Mesendoderm (in vitro differentiated cells): ENCODE results near the gene PADI1.

Experiments used
- DNase-seq: peaks from one replicate; pipeline ENCODE4 v3.0.0; 2013
- H2AK5ac ChIP-seq: 2 replicates; pipeline ENCODE4 v1.6.1; 2013; ENCODE audit warnings: low read length, inconsistent platforms
- H2BK120ac ChIP-seq: 2 replicates; pipeline ENCODE4 v1.6.1; 2013; ENCODE audit warnings: low read depth, mild to moderate bottlenecking, low read length, moderate library complexity, mixed read lengths
- H2BK15ac ChIP-seq: replicated peaks from 2 replicates; pipeline ENCODE4 v1.6.1; 2013; ENCODE audit warnings: low read depth, mild to moderate bottlenecking, moderate library complexity
- H2BK5ac ChIP-seq: 2 replicates; pipeline ENCODE4 v1.6.1; 2013; ENCODE audit warnings: low read length, inconsistent platforms
- H3K18ac ChIP-seq: 2 replicates; pipeline ENCODE4 v1.6.1; 2013; ENCODE audit warnings: mild to moderate bottlenecking, low read length, mixed read lengths
- H3K23ac ChIP-seq: one replicate; pipeline ENCODE4 v1.6.1; 2013; ENCODE audit warnings: low read length
- H3K27ac ChIP-seq: 2 replicates; pipeline ENCODE4 v1.5.1; 2013; ENCODE audit warnings: low read depth, mild to moderate bottlenecking, inconsistent platforms, low read length, moderate library complexity
- H3K27me3 ChIP-seq: 2 replicates; pipeline ENCODE4 v1.6.1; 2013; ENCODE audit warnings: low read length, control low read depth, mild to moderate bottlenecking, inconsistent platforms; ENCODE audit not compliant: insufficient read depth, poor library complexity
- H3K36me3 ChIP-seq: 2 replicates; pipeline ENCODE4 v1.6.1; 2013; ENCODE audit warnings: low read length, inconsistent platforms; ENCODE audit not compliant: control insufficient read depth, insufficient read depth
- H3K4ac ChIP-seq: one replicate; pipeline ENCODE4 v1.6.1; 2013; ENCODE audit warnings: low read depth, mild to moderate bottlenecking, low read length, moderate library complexity
- H3K4me1 ChIP-seq: 2 replicates; pipeline ENCODE4 v1.6.1; 2013; ENCODE audit warnings: low read depth, low read length, inconsistent platforms; ENCODE audit not compliant: control insufficient read depth
- H3K4me2 ChIP-seq: 2 replicates; pipeline ENCODE4 v1.6.1; 2013; ENCODE audit warnings: low read length
- H3K4me3 ChIP-seq: 2 replicates; pipeline ENCODE4 v1.5.1; 2013; ENCODE audit warnings: mild to moderate bottlenecking, low read length
- H3K56ac ChIP-seq: one replicate; pipeline ENCODE4 v1.6.1; 2013; ENCODE audit warnings: low read length
- H3K79me1 ChIP-seq: 2 replicates; pipeline ENCODE4 v1.6.1; 2013; ENCODE audit warnings: low read length, inconsistent platforms
- H3K79me2 ChIP-seq: 2 replicates; pipeline ENCODE4 v1.6.1; 2013; ENCODE audit warnings: mild to moderate bottlenecking, low read length; ENCODE audit not compliant: control insufficient read depth, insufficient read depth
- H3K9ac ChIP-seq: 2 replicates; pipeline ENCODE4 v1.6.1; 2013; ENCODE audit warnings: low read length, inconsistent platforms
- H4K5ac ChIP-seq: one replicate; pipeline ENCODE4 v1.6.1; 2013; ENCODE audit warnings: low read length
- H4K8ac ChIP-seq: one replicate; pipeline ENCODE4 v1.6.1; 2013; ENCODE audit warnings: low read depth, mild to moderate bottlenecking, control low read depth, low read length, moderate library complexity
- WGBS: extraction: QIAGEN DNeasy Blood & Tissue Kit; methylation state at CpG from one replicate; pipeline ENCODE4 v1.1.7; 2013; ENCODE audit warnings: low lambda C conversion rate, missing lambda C conversion rate; ENCODE audit not compliant: insufficient coverage; ENCODE audit errors: extremely low coverage; 5-methylcytosine and 5-hydroxymethylcytosine counted together

PADI1 gene

DNA sequence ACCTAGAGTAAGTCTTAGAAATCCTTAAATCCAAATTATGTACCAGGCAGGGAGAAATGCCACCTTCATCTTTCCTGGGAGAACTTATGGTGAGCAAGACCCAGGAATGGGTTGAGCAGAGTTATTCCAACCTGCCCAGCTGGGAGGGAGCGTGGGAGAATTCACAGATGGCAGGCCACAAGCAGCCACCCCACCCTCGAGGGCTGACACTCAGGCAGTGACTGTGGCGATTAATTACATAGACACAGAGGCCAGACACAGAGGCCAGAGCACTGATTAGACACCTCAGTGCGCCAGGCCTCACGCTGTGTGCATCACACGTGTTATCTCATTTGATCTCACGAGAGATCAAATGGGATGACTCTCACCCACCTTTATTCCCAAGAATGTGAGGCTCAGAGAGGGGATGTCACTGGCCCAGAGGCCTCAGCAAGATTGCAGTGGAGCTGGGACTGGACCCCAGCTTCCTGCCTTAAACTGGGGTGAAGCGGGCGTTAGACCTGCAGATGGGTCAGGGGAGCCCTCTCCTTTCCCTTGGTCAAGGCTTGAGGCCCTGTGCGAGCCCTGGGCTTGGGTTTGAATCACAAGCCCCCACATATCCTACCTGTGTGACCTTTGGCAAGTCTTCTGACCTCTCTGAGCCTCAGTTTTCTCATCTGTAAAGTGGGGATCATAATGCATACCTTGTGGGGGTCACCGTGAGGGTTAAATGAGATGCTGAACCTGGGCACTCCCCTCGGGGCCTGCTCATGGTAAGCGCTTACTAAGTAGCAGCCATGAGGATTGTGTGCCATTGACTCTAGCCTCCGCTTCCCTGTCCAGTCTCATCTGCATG is 74.3 kb downstream of the PADI1 start:
- H3K9ac ChIP-seq = no peak overlapping the region
- H3K56ac ChIP-seq = no peak overlapping the region
- H4K5ac ChIP-seq = no peak overlapping the region
- H3K4ac ChIP-seq = no peak overlapping the region
- no peak overlapping the region for H3K23ac ChIP-seq
- no peak for DNase-seq
- H3K79me2 ChIP-seq = no peaks in the 10 kb centered on the region
- H2BK5ac ChIP-seq = no peak overlapping the region
- no peak overlapping the region for H3K27ac ChIP-seq
- H3K4me3 ChIP-seq = no peak overlapping the region
- H4K8ac ChIP-seq = no peak overlapping the region
- H3K4me1 ChIP-seq = no peaks in the 10 kb centered on the region
- H3K4me2 ChIP-seq = no peak overlapping the region
- no peaks in the 10 kb centered on the region for H3K79me1 ChIP-seq
- WGBS = no CpG with 5 or more reads among the region's 14 CpGs
- H3K27me3 ChIP-seq = no peaks in the 10 kb centered on the region
- H3K18ac ChIP-seq = no peak overlapping the region
- H2BK15ac ChIP-seq = no peak overlapping the region
- H2BK120ac ChIP-seq = no peak overlapping the region
- H2AK5ac ChIP-seq = no peak overlapping the region
- H3K36me3 ChIP-seq = no peaks in the 10 kb centered on the region

DNA sequence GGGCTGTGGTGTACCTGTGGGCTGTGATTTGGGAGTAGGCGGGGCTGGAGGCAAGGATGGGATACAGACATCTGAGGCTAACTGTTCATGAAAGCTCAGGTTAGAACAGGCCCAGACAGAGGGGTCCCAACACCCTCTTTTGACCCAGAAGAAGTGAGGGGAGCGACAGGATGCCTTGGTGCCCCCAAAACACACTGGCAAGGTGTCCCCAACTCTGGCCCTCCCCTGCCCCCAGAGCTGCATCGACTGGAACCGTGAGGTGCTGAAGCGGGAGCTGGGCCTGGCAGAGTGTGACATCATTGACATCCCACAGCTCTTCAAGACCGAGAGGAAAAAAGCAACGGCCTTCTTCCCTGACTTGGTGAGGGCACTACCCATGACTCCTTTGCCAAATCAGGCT is 75.5 kb downstream of the PADI1 start:
- H3K36me3 ChIP-seq = no peaks in the 10 kb centered on the region
- no peak overlapping the region for H3K9ac ChIP-seq
- DNase-seq = no peak
- no peak overlapping the region for H3K4ac ChIP-seq
- no peak overlapping the region for H3K27ac ChIP-seq
- H3K56ac ChIP-seq = no peak overlapping the region
- H3K23ac ChIP-seq = no peak overlapping the region
- H3K79me2 ChIP-seq = no peaks in the 10 kb centered on the region
- H2AK5ac ChIP-seq = no peak overlapping the region
- no peak overlapping the region for H3K18ac ChIP-seq
- H4K8ac ChIP-seq = no peak overlapping the region
- no peak overlapping the region for H2BK15ac ChIP-seq
- no peak overlapping the region for H2BK120ac ChIP-seq
- no peak overlapping the region for H2BK5ac ChIP-seq
- no peak overlapping the region for H4K5ac ChIP-seq
- no peaks in the 10 kb centered on the region for H3K27me3 ChIP-seq
- no peak overlapping the region for H3K4me3 ChIP-seq
- WGBS = no CpG with 5 or more reads among the region's 7 CpGs
- no peaks in the 10 kb centered on the region for H3K79me1 ChIP-seq
- no peaks in the 10 kb centered on the region for H3K4me1 ChIP-seq
- no peak overlapping the region for H3K4me2 ChIP-seq

DNA sequence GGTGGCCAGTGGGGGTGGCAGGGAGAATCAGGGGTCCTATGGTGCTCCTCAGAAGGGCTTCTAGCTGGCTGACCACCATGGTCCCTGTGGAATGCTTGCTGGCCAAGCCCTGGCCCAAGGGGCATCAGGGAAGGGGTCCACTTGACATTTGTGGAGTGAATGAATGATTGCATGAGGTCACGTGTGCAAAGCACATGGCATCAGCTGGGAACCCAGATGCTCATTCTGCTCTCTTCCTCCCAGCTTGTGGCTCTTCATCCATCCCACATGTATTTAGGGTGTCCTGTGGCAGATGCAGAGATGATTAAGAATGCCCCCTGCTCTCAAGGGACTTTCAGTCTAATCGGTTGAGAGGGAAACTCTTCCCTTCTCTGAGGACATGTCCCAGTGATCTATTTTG is 76.0 kb downstream of the PADI1 start:
- Histone ChIP-seq H3K79me1 (no peaks in the 10 kb centered on the region), H3K27me3 (no peaks in the 10 kb centered on the region), H2BK120ac (no peak overlapping the region), H2BK15ac (no peak overlapping the region), H4K8ac (no peak overlapping the region), H3K9ac (no peak overlapping the region), H3K4ac (no peak overlapping the region), H3K79me2 (no peaks in the 10 kb centered on the region), H3K23ac (no peak overlapping the region), H4K5ac (no peak overlapping the region), H3K4me2 (no peak overlapping the region), H2BK5ac (no peak overlapping the region), H3K27ac (no peak overlapping the region), H3K4me1 (no peaks in the 10 kb centered on the region), H3K36me3 (no peaks in the 10 kb centered on the region), H3K4me3 (no peak overlapping the region), H3K18ac (no peak overlapping the region), H3K56ac (no peak overlapping the region), H2AK5ac (no peak overlapping the region)
- WGBS = no CpG with 5 or more reads among the region's 2 CpGs
- DNase-seq = no peak

DNA sequence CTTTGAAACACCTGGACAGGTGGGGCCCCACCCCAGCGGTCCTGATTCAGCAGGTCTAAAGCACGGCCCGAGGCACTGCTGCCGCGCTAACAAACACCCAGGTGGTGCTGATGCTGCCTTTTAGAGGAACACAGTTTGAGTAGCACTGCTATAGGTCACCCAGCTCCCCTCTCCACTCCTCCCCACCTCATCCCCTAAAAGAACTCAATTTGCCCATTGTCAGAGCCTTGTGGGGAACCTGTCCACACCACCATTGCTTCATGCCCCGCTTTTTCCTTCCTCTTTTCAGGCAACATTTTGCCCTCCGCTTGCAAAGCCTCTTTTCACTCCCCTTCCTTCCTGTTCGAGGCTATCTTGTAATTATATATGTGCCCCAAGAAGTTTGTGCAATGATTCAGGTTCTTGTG is 76.8 kb downstream of the PADI1 start:
- Histone ChIP-seq H3K23ac (no peak overlapping the region), H3K27ac (no peak overlapping the region), H3K27me3 (no peaks in the 10 kb centered on the region), H2BK15ac (no peak overlapping the region), H3K18ac (no peak overlapping the region), H3K36me3 (no peaks in the 10 kb centered on the region), H3K79me1 (no peaks in the 10 kb centered on the region), H3K4me2 (no peak overlapping the region), H2BK5ac (no peak overlapping the region), H3K79me2 (no peaks in the 10 kb centered on the region), H2AK5ac (no peak overlapping the region), H2BK120ac (no peak overlapping the region), H4K5ac (no peak overlapping the region), H3K4me1 (no peaks in the 10 kb centered on the region), H4K8ac (no peak overlapping the region), H3K56ac (no peak overlapping the region), H3K4ac (no peak overlapping the region), H3K9ac (no peak overlapping the region), H3K4me3 (no peak overlapping the region)
- WGBS = no CpG with 5 or more reads among the region's 8 CpGs
- DNase-seq = no peak

DNA sequence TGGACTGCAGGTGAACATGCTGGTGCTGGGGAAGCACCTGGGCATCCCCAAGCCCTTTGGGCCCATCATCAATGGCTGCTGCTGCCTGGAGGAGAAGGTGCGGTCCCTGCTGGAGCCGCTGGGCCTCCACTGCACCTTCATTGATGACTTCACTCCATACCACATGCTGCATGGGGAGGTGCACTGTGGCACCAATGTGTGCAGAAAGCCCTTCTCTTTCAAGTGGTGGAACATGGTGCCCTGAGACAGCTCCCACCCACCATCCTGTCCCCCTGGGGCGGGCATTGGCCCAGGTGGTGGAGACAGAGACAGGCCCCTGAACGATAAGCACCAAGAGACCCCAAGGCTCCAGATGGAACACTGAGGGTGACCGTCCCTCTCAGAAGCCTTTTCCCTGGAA is 77.9 kb downstream of the PADI1 start:
- Histone ChIP-seq H2BK120ac (no peak overlapping the region), H2AK5ac (no peak overlapping the region), H3K4me1 (no peaks in the 10 kb centered on the region), H4K8ac (no peak overlapping the region), H3K23ac (no peak overlapping the region), H3K36me3 (no peaks in the 10 kb centered on the region), H4K5ac (no peak overlapping the region), H3K56ac (no peak overlapping the region), H3K27ac (no peak overlapping the region), H3K27me3 (no peaks in the 10 kb centered on the region), H3K4me2 (no peak overlapping the region), H3K79me1 (no peaks in the 10 kb centered on the region), H3K4ac (no peak overlapping the region), H2BK5ac (no peak overlapping the region), H3K9ac (no peak overlapping the region), H3K4me3 (no peak overlapping the region), H3K79me2 (no peaks in the 10 kb centered on the region), H3K18ac (no peak overlapping the region), H2BK15ac (no peak overlapping the region)
- no CpG with 5 or more reads among the region's 5 CpGs for WGBS
- no peak for DNase-seq

DNA sequence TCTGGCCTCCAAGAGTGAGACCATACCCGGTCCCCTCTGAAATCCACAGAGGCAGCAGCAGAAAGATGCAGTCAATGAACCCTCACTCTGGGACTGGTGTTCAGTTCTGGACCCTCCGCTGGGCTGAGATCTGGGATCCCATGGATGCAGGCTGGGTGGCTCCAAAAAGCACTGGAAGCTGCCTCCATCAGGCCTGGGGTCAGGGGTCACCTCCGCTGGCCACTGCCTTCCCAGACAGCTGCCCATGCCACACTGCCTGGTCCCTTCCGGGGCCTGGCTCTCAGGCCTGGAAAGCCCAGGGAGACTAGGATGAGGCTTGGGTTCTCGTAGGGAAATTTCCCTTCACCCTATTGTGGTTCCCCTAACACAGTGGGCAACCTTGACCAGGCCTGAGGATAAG is 81.7 kb downstream of the PADI1 start:
- Histone ChIP-seq H3K18ac (no peak overlapping the region), H3K79me1 (no peaks in the 10 kb centered on the region), H4K8ac (no peak overlapping the region), H2BK15ac (no peak overlapping the region), H2BK120ac (no peak overlapping the region), H3K79me2 (no peaks in the 10 kb centered on the region), H3K4ac (no peak overlapping the region), H3K4me1 (no peaks in the 10 kb centered on the region), H3K27me3 (no peaks in the 10 kb centered on the region), H2BK5ac (no peak overlapping the region), H3K56ac (no peak overlapping the region), H3K4me3 (no peak overlapping the region), H3K9ac (no peak overlapping the region), H3K36me3 (no peaks in the 10 kb centered on the region), H3K27ac (no peak overlapping the region), H3K4me2 (no peak overlapping the region), H4K5ac (no peak overlapping the region), H2AK5ac (no peak overlapping the region), H3K23ac (no peak overlapping the region)
- WGBS = no CpG with 5 or more reads among the region's 5 CpGs
- DNase-seq = no peak
